Stimulated activated CD8-positive, alpha-beta memory T cell treated with anti-CD3 and anti-CD28 coated beads, Interleukin-15, amount 100 ng/mL, for 48 hours (primary cell): ENCODE measurements around the gene NCAPG.

Experiments
- DNase-seq, 2 donors: peaks; one replicate each; pipeline ENCODE4 v3.0.0-alpha.2; 2020; ENCODE audit warnings: low read depth in 2 of 2

The NCAPG gene

GRCh38 chr4:17876943-17877342 lies 66.2 kb downstream of the NCAPG start:
- no peak for DNase-seq

GRCh38 chr4:17877661-17878060 lies 66.9 kb downstream of the NCAPG start:
- no peak for DNase-seq

- no peak for DNase-seq
These were observed 73.3 kb downstream of the NCAPG start for GRCh38 chr4:17884063-17884462.

- DNase-seq = no peak
These were observed 73.7 kb downstream of the NCAPG start for GRCh38 chr4:17884511-17884910.

GRCh38 chr4:17889692-17890091 lies 78.9 kb downstream of the NCAPG start:
- no peak for DNase-seq

- no peak for DNase-seq
These were observed 83.6 kb downstream of the NCAPG start for GRCh38 chr4:17894421-17894820.
